ENCODE results near the gene GRIK1.

GRIK1 gene

GRCh38 chr21:29887313-29888009 is 52.3 kb downstream of the GRIK1 start:
- no peak for ATAC-seq (ENCODE audit: low read depth)
- no peaks in the 10 kb centered on the region for H3K9me3 ChIP-seq (ENCODE audit: severe bottlenecking)

GRCh38 chr21:29885491-29885890 is 54.3 kb downstream of the GRIK1 start:
- Histone ChIP-seq H3K27me3 (ENCODE audit: insufficient read depth, poor library complexity, severe bottlenecking) (peaks cover 6% of the 10 kb centered on the region), H3K4me3 (ENCODE audit: severe bottlenecking) (no peak overlapping the region), H3K4me1 (ENCODE audit: insufficient read depth, poor library complexity, severe bottlenecking) (no peaks in the 10 kb centered on the region), H3K36me3 (ENCODE audit: low read depth) (no peaks in the 10 kb centered on the region), H3K27ac (ENCODE audit: poor library complexity, severe bottlenecking) (no peak overlapping the region), H3K9me3 (ENCODE audit: severe bottlenecking) (no peaks in the 10 kb centered on the region)
- TF ChIP-seq, protein P1, sequence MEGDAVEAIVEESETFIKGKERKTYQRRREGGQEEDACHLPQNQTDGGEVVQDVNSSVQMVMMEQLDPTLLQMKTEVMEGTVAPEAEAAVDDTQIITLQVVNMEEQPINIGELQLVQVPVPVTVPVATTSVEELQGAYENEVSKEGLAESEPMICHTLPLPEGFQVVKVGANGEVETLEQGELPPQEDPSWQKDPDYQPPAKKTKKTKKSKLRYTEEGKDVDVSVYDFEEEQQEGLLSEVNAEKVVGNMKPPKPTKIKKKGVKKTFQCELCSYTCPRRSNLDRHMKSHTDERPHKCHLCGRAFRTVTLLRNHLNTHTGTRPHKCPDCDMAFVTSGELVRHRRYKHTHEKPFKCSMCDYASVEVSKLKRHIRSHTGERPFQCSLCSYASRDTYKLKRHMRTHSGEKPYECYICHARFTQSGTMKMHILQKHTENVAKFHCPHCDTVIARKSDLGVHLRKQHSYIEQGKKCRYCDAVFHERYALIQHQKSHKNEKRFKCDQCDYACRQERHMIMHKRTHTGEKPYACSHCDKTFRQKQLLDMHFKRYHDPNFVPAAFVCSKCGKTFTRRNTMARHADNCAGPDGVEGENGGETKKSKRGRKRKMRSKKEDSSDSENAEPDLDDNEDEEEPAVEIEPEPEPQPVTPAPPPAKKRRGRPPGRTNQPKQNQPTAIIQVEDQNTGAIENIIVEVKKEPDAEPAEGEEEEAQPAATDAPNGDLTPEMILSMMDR (IDR thresholded peaks at IDR 0.05; ENCODE audit: poor library complexity, severe bottlenecking) = no peak
- ATAC-seq (ENCODE audit: low read depth) = no peak
- DNase-seq (ENCODE audit: low spot score) = no peak

More at GRCh38 chr21:29887313-29888009, 52.3 kb downstream of the GRIK1 start:
- Histone ChIP-seq H3K27me3 (ENCODE audit: insufficient read depth, poor library complexity, severe bottlenecking) (peaks cover 6% of the 10 kb centered on the region), H3K4me3 (ENCODE audit: severe bottlenecking) (no peak overlapping the region), H3K4me1 (ENCODE audit: insufficient read depth, poor library complexity, severe bottlenecking) (no peaks in the 10 kb centered on the region), H3K27ac (ENCODE audit: poor library complexity, severe bottlenecking) (no peak overlapping the region), H3K36me3 (ENCODE audit: low read depth) (no peaks in the 10 kb centered on the region)
- TF ChIP-seq, protein P1 (IDR thresholded peaks at IDR 0.05; ENCODE audit: poor library complexity, severe bottlenecking) = no peak
- no peak for DNase-seq (ENCODE audit: low spot score)

DNA sequence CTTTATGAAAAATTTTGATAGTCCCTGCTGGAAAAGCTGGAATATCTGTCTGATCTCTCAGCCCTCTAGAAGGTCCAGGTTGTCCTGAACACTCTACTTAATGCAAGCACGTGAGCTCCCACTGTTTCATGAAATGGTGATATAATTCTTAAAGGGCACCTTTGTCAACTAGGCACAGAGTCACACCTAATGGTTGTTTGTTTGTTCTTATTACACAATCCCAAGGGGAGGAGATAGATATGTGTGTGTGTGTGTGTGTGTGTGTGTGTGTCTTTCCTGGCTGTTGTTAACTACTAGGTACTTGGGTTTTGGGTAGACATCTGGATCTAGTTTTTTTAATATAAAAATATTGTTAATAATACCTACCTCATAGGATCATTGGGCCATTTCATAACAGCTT is 63.9 kb downstream of the GRIK1 start:
- H3K27me3 ChIP-seq (ENCODE audit: insufficient read depth, poor library complexity, severe bottlenecking) = no peaks in the 10 kb centered on the region
- no peaks in the 10 kb centered on the region for H3K36me3 ChIP-seq (ENCODE audit: low read depth)
- no peak overlapping the region for H3K27ac ChIP-seq (ENCODE audit: poor library complexity, severe bottlenecking)
- H3K4me3 ChIP-seq (ENCODE audit: severe bottlenecking) = no peak overlapping the region
- TF ChIP-seq, protein P1 (IDR thresholded peaks at IDR 0.05; ENCODE audit: poor library complexity, severe bottlenecking) = no peak
- ATAC-seq (ENCODE audit: low read depth) = no peak
- no peak for DNase-seq (ENCODE audit: low spot score)
- H3K9me3 ChIP-seq (ENCODE audit: severe bottlenecking) = no peaks in the 10 kb centered on the region
- no peaks in the 10 kb centered on the region for H3K4me1 ChIP-seq (ENCODE audit: insufficient read depth, poor library complexity, severe bottlenecking)

GRCh38 chr21:29875036-29875716 is 64.6 kb downstream of the GRIK1 start:
- H3K9me3 ChIP-seq (ENCODE audit: severe bottlenecking) = no peaks in the 10 kb centered on the region
- H3K27me3 ChIP-seq (ENCODE audit: insufficient read depth, poor library complexity, severe bottlenecking) = peaks cover 2% of the 10 kb centered on the region
- H3K27ac ChIP-seq (ENCODE audit: poor library complexity, severe bottlenecking) = no peak overlapping the region
- DNase-seq (ENCODE audit: low spot score) (no peak), ATAC-seq (ENCODE audit: low read depth) (no peak)
- H3K4me1 ChIP-seq (ENCODE audit: insufficient read depth, poor library complexity, severe bottlenecking) = no peaks in the 10 kb centered on the region
- H3K4me3 ChIP-seq (ENCODE audit: severe bottlenecking) = no peak overlapping the region
- TF ChIP-seq, protein P1 (IDR thresholded peaks at IDR 0.05; ENCODE audit: poor library complexity, severe bottlenecking) = no peak
- no peaks in the 10 kb centered on the region for H3K36me3 ChIP-seq (ENCODE audit: low read depth)

GRCh38 chr21:29873908-29874307 is 65.9 kb downstream of the GRIK1 start:
- Histone ChIP-seq H3K36me3 (ENCODE audit: low read depth) (no peaks in the 10 kb centered on the region), H3K9me3 (ENCODE audit: severe bottlenecking) (no peaks in the 10 kb centered on the region), H3K4me1 (ENCODE audit: insufficient read depth, poor library complexity, severe bottlenecking) (no peaks in the 10 kb centered on the region), H3K4me3 (ENCODE audit: severe bottlenecking) (no peak overlapping the region), H3K27me3 (ENCODE audit: insufficient read depth, poor library complexity, severe bottlenecking) (peaks cover 6% of the 10 kb centered on the region), H3K27ac (ENCODE audit: poor library complexity, severe bottlenecking) (no peak overlapping the region)
- DNase-seq (ENCODE audit: low spot score) (no peak), ATAC-seq (ENCODE audit: low read depth) (no peak)
- TF ChIP-seq, protein P1 (IDR thresholded peaks at IDR 0.05; ENCODE audit: poor library complexity, severe bottlenecking) = no peak
